Calu3 (cell line): Measurements from ENCODE around the gene HPSE2. TPM values are rescaled to one million over a fixed set of nuclear protein-coding genes. Genes with fewer than 3 reads are reported as not detected.

Experiments
- BruUV-seq: library from RNA; stranded (reverse); fragments of 400-500 nt; replicated peaks from 2 replicates; lab custom pipeline; 2021; lab: Mats Ljungman, UMichigan
- CTCF ChIA-PET: fragments of 300-600 bp; sonication (Branson Sonifier 250); formaldehyde crosslinking; loops from one replicate; lab custom pipeline; 2022; ENCODE audit warnings: antibody characterized with exemption; lab: Charles Lee
- DNase-seq: peaks from one replicate; pipeline ENCODE4 v3.0.0; 2022
- H3K27ac Mint-ChIP-seq: one replicate; pipeline ENCODE4 v1.8.0; 2022; ENCODE audit warnings: mixed read lengths; ENCODE audit not compliant: unreplicated experiment
- H3K27me3 Mint-ChIP-seq: one replicate; pipeline ENCODE4 v1.8.0; 2022; ENCODE audit warnings: mixed read lengths; ENCODE audit not compliant: unreplicated experiment
- H3K36me3 Mint-ChIP-seq: one replicate; pipeline ENCODE4 v1.8.0; 2022; ENCODE audit warnings: mild to moderate bottlenecking, moderate library complexity, mixed read lengths; ENCODE audit not compliant: insufficient read depth, unreplicated experiment
- H3K4me1 Mint-ChIP-seq: one replicate; pipeline ENCODE4 v1.8.0; 2022; ENCODE audit warnings: mild to moderate bottlenecking, low read depth, mixed read lengths; ENCODE audit not compliant: unreplicated experiment
- H3K4me3 Mint-ChIP-seq: one replicate; pipeline ENCODE4 v1.8.0; 2022; ENCODE audit warnings: mild to moderate bottlenecking, low read depth, moderate library complexity, mixed read lengths; ENCODE audit not compliant: unreplicated experiment
- H3K9me3 Mint-ChIP-seq: one replicate; pipeline ENCODE4 v1.8.0; 2022; ENCODE audit warnings: low read depth, mixed read lengths; ENCODE audit not compliant: unreplicated experiment
- CTCF ChIP-seq: fragments of 200-600 bp; IDR thresholded peaks from one replicate; pipeline ENCODE4 v1.8.0; 2022; ENCODE audit warnings: antibody characterized with exemption; ENCODE audit not compliant: unreplicated experiment
- intact Hi-C: fragments of 100-400 bp; cut with micrococcal nuclease; formaldehyde crosslinking; loops from one replicate; pipeline ENCODE4 v1.10.0; 2022; ENCODE audit not compliant: unreplicated experiment
- total RNA-seq: library from RNA; stranded (reverse); gene quantifications from 2 replicates; pipeline ENCODE4 v1.2.3, GENCODE V29; 2022

HPSE2 gene
- total RNA-seq, 1 experiment from 2014 or later, result not detected

- no peak for TF ChIP-seq CTCF
- BruUV-seq, result no TSS peak
- Mint-ChIP-seq H3K27me3 (peaks cover 19% of the 10 kb centered on the region), H3K4me1 (no peaks in the 10 kb centered on the region), H3K27ac (no peak overlapping the region), H3K9me3 (no peaks in the 10 kb centered on the region), H3K4me3 (no peak overlapping the region), H3K36me3 (no peaks in the 10 kb centered on the region)
- intact Hi-C loops, result no loop called here
- CTCF ChIA-PET, result no interaction called here
- DNase-seq, result no peak
These were observed 718.0 kb downstream of the HPSE2 start for GRCh38 chr10:98517672-98518071.

- DNase-seq, result no peak
- H3K27ac Mint-ChIP-seq, result no peak overlapping the region
- no peak overlapping the region for H3K4me3 Mint-ChIP-seq
- CTCF ChIA-PET, result no interaction called here
- H3K9me3 Mint-ChIP-seq, result no peaks in the 10 kb centered on the region
- TF ChIP-seq CTCF, result no peak
- H3K4me1 Mint-ChIP-seq, result no peaks in the 10 kb centered on the region
- no peaks in the 10 kb centered on the region for H3K36me3 Mint-ChIP-seq
- peaks cover 19% of the 10 kb centered on the region for H3K27me3 Mint-ChIP-seq
- intact Hi-C loops, result no loop called here
- no TSS peak for BruUV-seq
These were observed 719.3 kb downstream of the HPSE2 start for GRCh38 chr10:98516352-98516751.

- Mint-ChIP-seq H3K27ac (no peak overlapping the region), H3K36me3 (no peaks in the 10 kb centered on the region), H3K27me3 (peaks cover 26% of the 10 kb centered on the region), H3K4me3 (no peak overlapping the region), H3K4me1 (no peaks in the 10 kb centered on the region), H3K9me3 (no peaks in the 10 kb centered on the region)
- DNase-seq, result no peak
- intact Hi-C loops, result no loop called here
- no TSS peak for BruUV-seq
- CTCF ChIA-PET, result no interaction called here
- no peak for TF ChIP-seq CTCF
These were observed 721.9 kb downstream of the HPSE2 start for GRCh38 chr10:98513704-98514103.

GRCh38 chr10:98511876-98512275, 723.8 kb downstream of the HPSE2 start:
- no peak for DNase-seq
- Mint-ChIP-seq H3K36me3 (no peaks in the 10 kb centered on the region), H3K4me1 (no peaks in the 10 kb centered on the region), H3K27ac (no peak overlapping the region), H3K9me3 (no peaks in the 10 kb centered on the region), H3K4me3 (no peak overlapping the region), H3K27me3 (peaks cover 35% of the 10 kb centered on the region)
- CTCF ChIA-PET, result no interaction called here
- BruUV-seq, result no TSS peak
- intact Hi-C loops, result no loop called here
- TF ChIP-seq CTCF, result no peak
